Gastroesophageal sphincter (tissue), 4 donors: Measurements from ENCODE around the gene PPOX. TPM values are rescaled to one million over a fixed set of nuclear protein-coding genes. Genes with fewer than 3 reads are reported as not detected.

Source experiments
- ATAC-seq: fragments of 150-250 bp; one replicate; pipeline ENCODE4 v1.9.1; 2016; ENCODE audit warnings: mild to moderate bottlenecking, moderate library complexity
- H3K27ac ChIP-seq, 4 donors: fragments of 200-600 bp; sonication (generic) in 3 of 4; 1 replicate in 3 of 4; 2 replicates in 1 of 4; pipeline ENCODE4 v1.5.1; 2016 to 2019
- H3K27me3 ChIP-seq: fragments of 200-600 bp; sonication (generic); one replicate; pipeline ENCODE4 v1.5.1; 2019
- H3K36me3 ChIP-seq, 2 donors: fragments of 200-600 bp; sonication (generic); one replicate each; pipeline ENCODE4 v1.5.1; 2019; ENCODE audit warnings: control low read depth in 1 of 2
- H3K4me1 ChIP-seq, 3 donors: fragments of 200-600 bp; sonication (generic); 1 replicate in 2 of 3; 2 replicates in 1 of 3; pipeline ENCODE4 v1.5.1; 2016 to 2019; ENCODE audit warnings: control low read depth in 2 of 3
- H3K4me3 ChIP-seq, 2 donors: fragments of 200-600 bp; sonication (generic); one replicate each; pipeline ENCODE4 v1.5.1; 2019; ENCODE audit warnings: mild to moderate bottlenecking in 1 of 2, moderate library complexity in 1 of 2
- H3K9me3 ChIP-seq, 3 donors: fragments of 200-600 bp; sonication (generic); one replicate each; pipeline ENCODE4 v1.5.1; 2017 to 2019; ENCODE audit warnings: control low read depth in 2 of 3
- CTCF ChIP-seq, 4 experiments: fragments of 200-600 bp in 2 of 4; fragments of 450-650 bp in 2 of 4; sonication (generic) in 1 of 4; IDR thresholded peaks; one replicate each; pipeline ENCODE4 v1.5.1; 2017 to 2019; ENCODE audit warnings: antibody characterized with exemption in 4 of 4, mild to moderate bottlenecking in 2 of 4, moderate library complexity in 2 of 4
- EP300 ChIP-seq: sonication (generic); formaldehyde crosslinking; IDR thresholded peaks from one replicate; pipeline ENCODE4 v1.6.1; 2017; ENCODE audit warnings: antibody characterized with exemption, mild to moderate bottlenecking
- POLR2A ChIP-seq, 2 donors: fragments of 450-650 bp; IDR thresholded peaks; one replicate each; pipeline ENCODE4 v1.6.1; 2017; ENCODE audit warnings: antibody characterized with exemption in 2 of 2, mild to moderate bottlenecking in 2 of 2, moderate library complexity in 1 of 2
- POLR2AphosphoS5 ChIP-seq: sonication (generic); formaldehyde crosslinking; IDR thresholded peaks from one replicate; pipeline ENCODE4 v1.6.1; 2017; ENCODE audit warnings: antibody characterized with exemption
- WGBS, 2 donors: methylation state at CpG; one replicate each; pipeline ENCODE4 v1.1.5; 2018; ENCODE audit warnings: low coverage in 1 of 2; 5-methylcytosine and 5-hydroxymethylcytosine counted together
- total RNA-seq, 4 donors: library from RNA; depleted of rRNA; stranded (reverse); fragments of >200 nt; gene quantifications; one replicate each; pipeline ENCODE4 v1.1.0, GENCODE V29; 2016

PPOX gene
- total RNA-seq, 4 donors from 2014 or later: 10.5 to 27.4 (median 17.6) TPM

GRCh38 chr1:161174911-161175310, 8.7 kb downstream of the PPOX start:
- WGBS, 2 donors: 90% methylated on average over 11 of the region's 11 CpGs; no CpG with 5 or more reads in 1 of the 2 donors
- no peak for ATAC-seq
- TF ChIP-seq POLR2A (IDR thresholded peaks at IDR 0.05): no peak
- no peak for TF ChIP-seq POLR2AphosphoS5
- no peak for TF ChIP-seq EP300
- no peak for TF ChIP-seq CTCF (IDR thresholded peaks at IDR 0.05)
- no peaks in the 10 kb centered on the region for H3K9me3 ChIP-seq
- H3K4me3 ChIP-seq: no peak overlapping the region
- H3K27me3 ChIP-seq: no peaks in the 10 kb centered on the region
- H3K4me1 ChIP-seq: peaks cover 5 to 65% (median 20%) of the 10 kb centered on the region in 3 donors
- H3K27ac ChIP-seq: peak overlapping the region in 1 of 4 donors; percentile 93
- H3K36me3 ChIP-seq: peaks cover 0 to 61% of the 10 kb centered on the region in 2 donors

- TF ChIP-seq POLR2AphosphoS5 (no peak), CTCF (IDR thresholded peaks at IDR 0.05) (no peak), EP300 (no peak), POLR2A (IDR thresholded peaks at IDR 0.05) (no peak)
- 87 to 100% methylated on average over 1 to 9 of the region's 10 CpGs for WGBS, 2 donors
- ATAC-seq: no peak
- peak overlapping the region in 3 of 4 donors; percentile 91 to 96 (median 93) for H3K27ac ChIP-seq
- H3K36me3 ChIP-seq: peaks cover 0 to 51% of the 10 kb centered on the region in 2 donors
- H3K4me1 ChIP-seq: peaks cover 5 to 63% (median 20%) of the 10 kb centered on the region in 3 donors
- H3K4me3 ChIP-seq: peak overlapping the region in 1 of 2 donors; percentile 86
- no peaks in the 10 kb centered on the region for H3K9me3 ChIP-seq
- no peaks in the 10 kb centered on the region for H3K27me3 ChIP-seq
Observed at GRCh38 chr1:161175771-161176453, 9.7 kb downstream of the PPOX start.

GRCh38 chr1:161176468-161177111, 10.4 kb downstream of the PPOX start:
- TF ChIP-seq EP300 (no peak), CTCF (IDR thresholded peaks at IDR 0.05) (no peak)
- Histone ChIP-seq H3K9me3 (no peaks in the 10 kb centered on the region), H3K4me3 (peak overlapping the region; percentile 71 to 86), H3K27ac (peak overlapping the region; percentile 76 to 96 (median 92)), H3K4me1 (peaks cover 5 to 56% (median 20%) of the 10 kb centered on the region in 3 donors), H3K27me3 (no peaks in the 10 kb centered on the region), H3K36me3 (peaks cover 0 to 44% of the 10 kb centered on the region in 2 donors)
- no peak for ATAC-seq
- 17 to 24% methylated on average over 3 to 11 of the region's 17 CpGs for WGBS, 2 donors

- Histone ChIP-seq H3K36me3 (peaks cover 0 to 37% of the 10 kb centered on the region in 2 donors), H3K27me3 (no peaks in the 10 kb centered on the region), H3K27ac (peak within 1 kb of the TSS; percentile 76 to 96 (median 92)), H3K9me3 (no peaks in the 10 kb centered on the region), H3K4me1 (peaks cover 5 to 49% (median 20%) of the 10 kb centered on the region in 3 donors), H3K4me3 (peak within 1 kb of the TSS; percentile 71 to 86)
- TF ChIP-seq POLR2AphosphoS5 (peak; percentile 83), POLR2A (IDR thresholded peaks at IDR 0.05) (peak; percentile 58 to 76), CTCF (IDR thresholded peaks at IDR 0.05) (peak in 2 of 4 experiments; percentile 18 to 21), EP300 (no peak)
- ATAC-seq: peak; percentile 96
- 0 to 13% methylated on average over 12 to 13 of the region's 50 CpGs for WGBS, 2 donors
Observed at GRCh38 chr1:161177112-161177935, 11.1 kb downstream of the PPOX start, which contains the start of gene B4GALT3. Gene B4GALT3 (minus strand): TSS chr1:161177507. CDS start chr1:161176060, 1,447 bp downstream.
